DND-41 (cell line): ENCODE results near the gene MTA1.

Experiments used
- CTCF ChIP-seq: IDR thresholded peaks from 2 replicates; pipeline ENCODE4 v1.5.1; 2012; ENCODE audit warnings: borderline replicate concordance, low read length, moderate library complexity, mild to moderate bottlenecking; ENCODE audit not compliant: poor library complexity, severe bottlenecking; ENCODE audit errors: extremely low read depth
- EZH2 ChIP-seq: IDR thresholded peaks from 3 replicates; pipeline ENCODE4 v1.6.1; 2012; ENCODE audit warnings: borderline replicate concordance, low read depth, mild to moderate bottlenecking, moderate library complexity, low read length, inconsistent platforms; ENCODE audit not compliant: severe bottlenecking

GRCh38 chr14:105385322-105385637, 34.3 kb upstream of the MTA1 start:
- no peak for TF ChIP-seq CTCF
- TF ChIP-seq EZH2, result no peak
